DOHH2 (cell line): ENCODE measurements around the gene CNPY2.

ENCODE experiments used
- EZH2phosphoT487 ChIP-seq: fragments of 200-600 bp; sonication (generic); IDR thresholded peaks from 2 replicates; pipeline ENCODE4 v1.6.1; 2017; ENCODE audit warnings: borderline replicate concordance, mild to moderate bottlenecking, antibody characterized with exemption, low read length, moderate library complexity, mixed read lengths
- TF ChIP-seq, protein P1 (sequence below): fragments of 200-600 bp; sonication (generic); IDR thresholded peaks from one replicate; pipeline ENCODE4 v1.5.1; 2014; ENCODE audit warnings: antibody characterized with exemption, mild to moderate bottlenecking, low read depth, low read length; ENCODE audit not compliant: poor library complexity, severe bottlenecking

DNA sequence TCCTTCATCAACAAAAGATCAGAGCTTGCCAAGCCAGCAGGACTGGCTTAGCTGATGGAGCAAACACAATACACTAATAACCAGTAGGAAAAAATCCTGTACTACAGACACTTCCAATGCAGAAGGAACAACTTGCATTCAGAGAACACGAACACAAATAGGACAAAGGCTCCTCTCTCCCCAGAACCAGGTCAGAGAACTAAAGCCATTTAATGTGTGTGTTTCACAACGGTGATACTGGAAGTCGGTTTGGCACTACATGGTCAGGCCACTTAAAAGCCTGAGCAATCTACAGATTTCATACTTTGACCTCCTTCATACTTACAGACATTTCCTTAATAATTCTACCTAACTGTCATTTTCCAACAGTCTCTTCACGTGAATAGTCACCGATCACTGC lies 22.0 kb downstream of the CNPY2 start:
- TF ChIP-seq, protein P1, sequence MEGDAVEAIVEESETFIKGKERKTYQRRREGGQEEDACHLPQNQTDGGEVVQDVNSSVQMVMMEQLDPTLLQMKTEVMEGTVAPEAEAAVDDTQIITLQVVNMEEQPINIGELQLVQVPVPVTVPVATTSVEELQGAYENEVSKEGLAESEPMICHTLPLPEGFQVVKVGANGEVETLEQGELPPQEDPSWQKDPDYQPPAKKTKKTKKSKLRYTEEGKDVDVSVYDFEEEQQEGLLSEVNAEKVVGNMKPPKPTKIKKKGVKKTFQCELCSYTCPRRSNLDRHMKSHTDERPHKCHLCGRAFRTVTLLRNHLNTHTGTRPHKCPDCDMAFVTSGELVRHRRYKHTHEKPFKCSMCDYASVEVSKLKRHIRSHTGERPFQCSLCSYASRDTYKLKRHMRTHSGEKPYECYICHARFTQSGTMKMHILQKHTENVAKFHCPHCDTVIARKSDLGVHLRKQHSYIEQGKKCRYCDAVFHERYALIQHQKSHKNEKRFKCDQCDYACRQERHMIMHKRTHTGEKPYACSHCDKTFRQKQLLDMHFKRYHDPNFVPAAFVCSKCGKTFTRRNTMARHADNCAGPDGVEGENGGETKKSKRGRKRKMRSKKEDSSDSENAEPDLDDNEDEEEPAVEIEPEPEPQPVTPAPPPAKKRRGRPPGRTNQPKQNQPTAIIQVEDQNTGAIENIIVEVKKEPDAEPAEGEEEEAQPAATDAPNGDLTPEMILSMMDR, result no peak
- TF ChIP-seq EZH2phosphoT487, result no peak
